Immature natural killer cell (primary cell): Measurements from ENCODE around the gene SGF29. TPM values are rescaled to one million over a fixed set of nuclear protein-coding genes. Genes with fewer than 3 reads are reported as not detected.
"Not testable (repeated sequence)": the region's sequence is repeated elsewhere in the genome, so short reads cannot be mapped to it uniquely, and the experiment has no call there.

Experiments
- DNase-seq, 3 donors: peaks; one replicate each; pipeline ENCODE4 v3.0.0; 2022; ENCODE audit warnings: mixed read lengths in 1 of 3
- H3K27ac Mint-ChIP-seq, 6 donors: one replicate each; pipeline ENCODE4 v1.8.0; 2020; ENCODE audit warnings: mixed read lengths in 6 of 6, mild to moderate bottlenecking in 5 of 6, inconsistent platforms in 4 of 6, moderate library complexity in 3 of 6
- H3K27me3 Mint-ChIP-seq, 3 donors: one replicate each; pipeline ENCODE4 v1.8.0; 2020 to 2021; ENCODE audit warnings: low read depth in 3 of 3, mild to moderate bottlenecking in 3 of 3, mixed read lengths in 3 of 3, moderate library complexity in 3 of 3, inconsistent platforms in 1 of 3
- H3K36me3 Mint-ChIP-seq, 3 donors: one replicate each; pipeline ENCODE4 v1.8.0; 2020; ENCODE audit warnings: mixed read lengths in 3 of 3, inconsistent platforms in 2 of 3, mild to moderate bottlenecking in 2 of 3
- H3K4me1 Mint-ChIP-seq, 2 donors: one replicate each; pipeline ENCODE4 v1.8.0; 2020; ENCODE audit warnings: inconsistent platforms in 2 of 2, mild to moderate bottlenecking in 2 of 2, mixed read lengths in 2 of 2, moderate library complexity in 1 of 2
- H3K4me3 Mint-ChIP-seq, 5 donors: one replicate each; pipeline ENCODE4 v1.8.0; 2020; ENCODE audit warnings: mild to moderate bottlenecking in 5 of 5, mixed read lengths in 5 of 5, inconsistent platforms in 3 of 5, moderate library complexity in 3 of 5
- H3K9me3 Mint-ChIP-seq, 6 donors: one replicate each; pipeline ENCODE4 v1.8.0; 2020; ENCODE audit warnings: mild to moderate bottlenecking in 6 of 6, mixed read lengths in 6 of 6, inconsistent platforms in 4 of 6, moderate library complexity in 3 of 6
- polyA plus RNA-seq, 3 donors: library from polyadenylated mRNA; unstranded; fragments of 300-500 nt; fragmentation: Illumina TruSeq; gene quantifications; one replicate each; pipeline ENCODE4 v1.2.3, GENCODE V29; 2021

SGF29 gene
- polyA plus RNA-seq, 3 donors from 2014 or later = 39.7 to 58.8 (median 40.8) TPM

DNA sequence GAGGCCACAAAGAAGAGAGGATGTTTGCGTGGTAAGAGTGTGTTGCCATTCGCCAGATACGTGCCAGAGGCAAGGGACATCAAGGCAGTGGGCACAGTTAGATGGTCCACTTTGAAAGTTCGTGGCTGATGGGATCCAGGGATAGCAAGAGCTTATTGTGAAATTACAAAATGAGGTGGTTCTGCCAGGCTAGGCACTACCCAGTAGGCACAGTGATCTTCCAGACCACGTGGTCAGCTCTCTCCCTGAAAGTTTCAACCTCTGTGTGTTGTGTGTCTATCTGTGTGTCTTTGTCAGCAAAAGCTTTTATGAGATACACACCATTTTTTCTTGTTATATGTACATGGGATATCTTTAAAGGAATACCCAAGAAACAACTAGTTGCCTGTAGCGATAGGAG is 9.5 kb downstream of the SGF29 start:
- no peak for DNase-seq
- Mint-ChIP-seq H3K9me3 (peaks cover 0 to 3% (median 1%) of the 10 kb centered on the region in 6 donors), H3K27ac (no peak overlapping the region), H3K36me3 (peaks cover 4 to 28% (median 18%) of the 10 kb centered on the region in 3 donors), H3K4me1 (peaks cover 12 to 16% of the 10 kb centered on the region in 2 donors), H3K27me3 (peaks cover 0 to 2% (median 0%) of the 10 kb centered on the region in 3 donors), H3K4me3 (no peak overlapping the region)

DNA sequence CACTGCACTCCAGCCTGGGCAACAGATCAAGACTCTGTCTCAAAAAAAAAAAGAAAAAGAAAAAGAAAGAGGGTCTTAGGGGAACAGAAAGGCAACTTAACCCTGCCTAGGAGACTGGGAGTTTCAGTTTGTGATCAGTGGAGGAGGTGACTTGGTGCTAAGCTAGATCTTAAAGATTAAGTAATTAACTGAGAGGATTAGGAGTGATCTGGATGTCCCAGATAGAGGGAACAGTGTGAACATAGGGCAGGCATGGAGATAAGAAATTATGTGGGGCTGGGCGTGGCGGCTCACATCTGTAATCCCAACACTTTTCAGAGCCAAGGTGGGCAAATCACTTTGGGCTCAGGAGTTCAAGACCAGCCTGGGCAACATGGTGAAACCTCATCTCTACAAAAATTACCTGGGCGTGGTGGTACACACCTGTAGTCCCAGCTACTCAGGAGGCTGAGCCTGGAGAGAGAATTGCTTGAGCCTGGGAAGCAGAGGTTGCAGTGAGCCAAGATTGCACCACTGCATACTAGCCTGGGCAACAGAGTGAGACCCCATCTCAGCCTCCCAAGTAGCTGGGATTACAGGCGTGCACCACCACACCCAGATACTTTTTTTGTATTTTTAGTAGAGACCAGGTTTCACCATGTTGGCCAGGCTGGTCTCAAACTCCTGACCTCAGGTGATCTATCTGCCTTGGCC is 12.7 kb downstream of the SGF29 start:
- H3K4me3 Mint-ChIP-seq, H3K9me3 Mint-ChIP-seq, H3K27me3 Mint-ChIP-seq, DNase-seq: not testable (repeated sequence)
- H3K4me1 Mint-ChIP-seq = peaks cover 14 to 22% of the 10 kb centered on the region in 2 donors
- H3K36me3 Mint-ChIP-seq = peaks cover 4 to 19% (median 11%) of the 10 kb centered on the region in 3 donors
- H3K27ac Mint-ChIP-seq = peak overlapping the region in 1 of 6 donors; percentile 15

DNA sequence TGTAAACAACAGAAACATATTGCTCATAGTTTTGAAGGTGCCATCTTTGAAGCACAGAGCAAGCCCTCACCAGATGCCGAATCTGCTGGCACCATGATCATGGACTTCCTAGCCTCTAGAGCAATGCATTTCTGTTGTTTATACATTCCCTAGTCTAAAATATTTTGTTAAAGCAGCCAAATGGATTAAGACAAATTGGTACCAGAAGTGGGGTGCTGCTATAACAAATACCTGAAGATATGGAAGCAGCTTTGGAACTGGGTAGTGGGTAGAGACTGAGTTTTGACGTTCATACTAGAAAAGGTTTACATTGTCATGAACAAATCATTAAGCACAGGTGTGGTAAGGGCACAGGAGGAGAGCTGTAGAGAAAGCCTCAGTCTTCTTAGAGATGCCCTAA is 13.6 kb downstream of the SGF29 start:
- Mint-ChIP-seq H3K27ac (peak overlapping the region in 2 of 6 donors; percentile 8 to 33), H3K4me1 (peaks cover 16 to 28% of the 10 kb centered on the region in 2 donors), H3K27me3 (peaks cover 0 to 2% (median 0%) of the 10 kb centered on the region in 3 donors), H3K9me3 (peaks cover 0 to 3% (median 1%) of the 10 kb centered on the region in 6 donors), H3K4me3 (no peak overlapping the region), H3K36me3 (peaks cover 4 to 19% (median 11%) of the 10 kb centered on the region in 3 donors)
- no peak for DNase-seq

DNA sequence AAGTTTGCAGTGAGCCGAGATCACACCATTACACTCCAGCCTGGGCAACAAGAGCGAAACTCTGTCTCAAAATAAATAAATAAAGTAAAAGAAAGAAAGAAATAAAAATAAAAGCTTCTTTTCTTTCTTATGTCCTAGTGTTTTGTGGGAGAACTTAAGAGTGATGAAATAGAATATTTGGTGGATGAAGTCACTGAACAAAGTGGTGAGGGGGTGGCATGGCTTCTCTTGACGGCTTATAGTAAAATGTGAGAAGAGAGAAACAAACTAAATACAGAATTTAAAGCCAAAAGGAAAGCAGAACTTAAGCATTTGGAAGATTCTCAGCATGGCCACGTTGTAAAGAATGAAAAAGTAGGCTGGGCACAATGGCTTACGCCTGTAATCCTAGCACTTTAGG is 15.3 kb downstream of the SGF29 start:
- peaks cover 0 to 3% (median 1%) of the 10 kb centered on the region in 6 donors for H3K9me3 Mint-ChIP-seq
- peaks cover 4 to 19% (median 11%) of the 10 kb centered on the region in 3 donors for H3K36me3 Mint-ChIP-seq
- no peak for DNase-seq
- peaks cover 0 to 2% (median 0%) of the 10 kb centered on the region in 3 donors for H3K27me3 Mint-ChIP-seq
- peaks cover 30 to 37% of the 10 kb centered on the region in 2 donors for H3K4me1 Mint-ChIP-seq
- peak overlapping the region in 1 of 6 donors; percentile 41 for H3K27ac Mint-ChIP-seq
- no peak overlapping the region for H3K4me3 Mint-ChIP-seq

DNA sequence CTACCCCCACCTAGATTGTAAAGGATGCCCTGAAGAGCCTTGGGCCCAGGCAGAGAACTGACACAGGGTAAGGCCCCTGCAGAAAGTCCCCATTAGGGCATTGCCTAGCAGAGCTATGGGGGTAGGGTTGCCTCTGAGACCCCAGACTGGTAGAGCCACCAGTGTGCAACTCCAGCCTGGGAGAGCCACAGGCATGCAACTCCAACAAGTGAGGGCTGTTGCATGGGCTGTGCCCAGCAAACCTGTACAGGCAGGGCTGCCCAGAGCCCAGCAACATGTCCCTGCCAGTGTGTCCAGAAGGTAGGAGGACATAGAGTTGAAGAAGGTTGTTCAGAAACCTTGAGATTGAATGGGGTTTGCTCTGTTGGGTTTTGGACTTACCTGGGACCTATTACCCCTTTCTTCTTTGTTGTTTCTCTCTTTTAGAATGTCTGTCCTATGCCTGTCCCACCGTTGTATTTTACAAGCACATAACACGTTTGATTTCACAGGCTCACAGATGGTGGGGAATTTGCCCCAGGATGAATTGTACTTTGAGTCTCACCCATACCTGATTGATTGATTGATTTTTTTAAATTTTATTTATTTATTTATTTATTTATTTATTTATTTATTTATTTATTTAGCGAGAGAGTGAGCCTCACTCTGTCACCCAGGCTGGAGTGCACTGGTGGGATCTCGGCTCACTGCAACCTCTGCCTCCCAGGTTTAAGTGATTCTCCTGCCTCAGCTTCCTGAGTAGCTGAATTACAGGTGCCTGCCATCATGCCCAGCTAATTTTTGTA is 16.4 kb downstream of the SGF29 start:
- peaks cover 37 to 48% of the 10 kb centered on the region in 2 donors for H3K4me1 Mint-ChIP-seq
- H3K27ac Mint-ChIP-seq = peak overlapping the region in 1 of 6 donors; percentile 30

DNA sequence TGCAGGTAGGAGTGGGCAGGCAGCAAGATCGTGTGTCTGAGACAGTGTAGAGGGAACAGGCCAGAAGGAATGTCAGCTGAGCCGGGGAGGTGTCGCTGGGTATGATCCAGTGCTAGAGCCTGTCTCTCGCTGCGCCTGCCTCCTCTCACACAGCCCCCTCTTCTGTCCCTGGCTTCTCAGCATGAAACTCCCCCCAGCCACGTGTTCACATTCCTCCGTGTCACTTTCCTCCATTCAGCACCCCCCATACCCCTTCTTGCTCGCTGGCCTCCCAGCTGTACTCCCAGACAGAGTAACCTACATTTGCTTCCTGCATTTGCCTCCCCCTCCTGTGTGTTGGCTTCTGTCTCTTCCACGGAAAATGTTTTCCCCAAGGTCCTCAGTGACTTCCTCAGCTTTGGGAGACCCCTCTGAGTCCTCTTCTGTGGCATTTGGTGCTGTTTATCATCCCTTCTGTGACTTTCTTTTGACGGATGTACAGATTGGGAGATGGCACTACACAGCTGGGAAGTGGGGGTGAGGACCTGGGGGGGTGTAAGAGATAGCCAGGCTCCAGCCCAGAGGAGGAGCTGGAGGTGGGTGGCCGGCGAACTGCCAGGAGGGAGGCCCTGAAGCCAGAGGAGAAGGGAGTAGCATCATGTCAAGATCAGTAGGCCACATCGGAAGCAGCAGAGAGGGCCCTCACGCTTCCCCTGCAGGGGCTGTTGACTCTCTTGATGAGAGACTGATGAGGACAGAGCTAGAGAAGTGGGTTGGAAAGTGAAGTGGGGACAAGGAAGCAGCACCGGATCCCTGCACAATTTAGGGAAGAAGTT is 19.2 kb downstream of the SGF29 start:
- Mint-ChIP-seq H3K27ac (peak overlapping the region in 5 of 6 donors; percentile 23 to 73 (median 69)), H3K27me3 (no peaks in the 10 kb centered on the region), H3K4me1 (peaks cover 36 to 41% of the 10 kb centered on the region in 2 donors), H3K9me3 (no peaks in the 10 kb centered on the region), H3K4me3 (no peak overlapping the region), H3K36me3 (peaks cover 0 to 5% (median 0%) of the 10 kb centered on the region in 3 donors)
- DNase-seq = no peak

More for the DNA sequence above, 16.4 kb downstream of the SGF29 start:
- peaks cover 4 to 18% (median 11%) of the 10 kb centered on the region in 3 donors for H3K36me3 Mint-ChIP-seq
- H3K4me3 Mint-ChIP-seq = no peak overlapping the region
- DNase-seq = no peak
- peaks cover 0 to 3% (median 1%) of the 10 kb centered on the region in 6 donors for H3K9me3 Mint-ChIP-seq
- H3K27me3 Mint-ChIP-seq = peaks cover 0 to 2% (median 0%) of the 10 kb centered on the region in 3 donors

DNA sequence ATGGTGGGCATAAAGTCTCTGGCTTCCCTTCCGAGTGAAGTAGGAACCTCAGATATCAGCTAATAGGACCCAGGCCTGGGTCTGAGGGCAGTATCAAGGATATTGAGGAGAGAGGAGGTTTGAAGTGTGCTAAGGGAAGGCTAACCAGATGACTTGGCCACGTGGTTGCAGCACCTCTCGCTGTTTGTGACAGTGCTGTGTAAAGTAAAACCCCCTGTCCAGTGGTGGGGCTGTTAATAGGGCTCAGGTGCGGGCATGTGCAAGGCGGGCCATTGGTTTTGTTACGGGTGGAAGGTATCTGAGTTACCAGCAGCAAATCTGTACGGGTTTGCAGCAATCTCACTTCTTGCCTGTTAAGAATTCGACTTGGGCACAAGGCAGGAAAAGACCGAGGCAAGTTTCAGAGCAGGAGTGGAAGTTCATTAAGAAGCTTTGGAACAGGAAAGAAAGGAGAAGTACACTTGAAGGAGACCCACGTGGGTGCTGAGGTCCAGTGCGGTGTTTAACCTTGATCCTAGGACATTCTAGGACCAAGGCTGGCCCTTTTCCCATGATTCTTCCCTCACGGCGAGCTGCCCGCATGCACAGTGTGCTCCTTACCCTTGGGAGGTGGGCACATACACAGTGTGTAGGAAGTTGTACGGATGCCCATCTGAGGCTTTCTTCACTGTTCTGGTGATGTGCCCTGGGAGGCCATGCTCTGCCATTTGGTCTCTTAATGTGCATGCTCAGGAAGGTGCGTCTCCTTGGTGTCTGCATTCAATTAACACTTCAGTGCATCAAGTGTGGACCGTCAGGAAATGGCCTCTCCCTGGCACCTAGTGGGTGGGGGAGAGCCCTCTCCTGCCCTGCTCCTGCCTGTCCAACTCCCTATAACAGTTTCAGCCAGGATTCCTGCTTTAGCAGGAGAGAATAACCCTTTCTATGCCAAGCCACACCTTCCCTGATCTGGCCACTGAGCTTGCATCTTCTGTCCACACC is 20.3 kb downstream of the SGF29 start:
- Mint-ChIP-seq H3K36me3 (peaks cover 0 to 5% (median 3%) of the 10 kb centered on the region in 3 donors), H3K9me3 (no peaks in the 10 kb centered on the region), H3K4me1 (peaks cover 37 to 46% of the 10 kb centered on the region in 2 donors), H3K4me3 (no peak overlapping the region), H3K27ac (peak overlapping the region in 5 of 6 donors; percentile 23 to 70 (median 69)), H3K27me3 (no peaks in the 10 kb centered on the region)
- DNase-seq = no peak

DNA sequence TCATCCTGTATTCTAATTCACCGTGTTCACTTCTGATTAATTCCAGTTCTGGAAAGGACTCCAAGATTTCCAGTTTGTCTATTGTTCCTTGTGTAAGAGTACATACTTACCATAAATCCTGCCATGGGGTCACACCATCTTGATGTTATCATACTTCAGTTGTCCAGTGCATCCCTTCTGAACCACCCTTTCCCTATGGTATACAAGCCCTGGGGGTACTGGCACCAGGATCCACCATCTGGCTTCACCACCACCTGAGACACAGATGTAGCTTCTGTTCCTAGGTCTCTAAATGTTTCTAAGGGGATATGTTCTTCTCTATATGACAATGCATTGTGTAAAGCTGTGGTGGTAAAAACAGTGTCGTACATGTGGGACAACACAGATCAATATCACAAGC is 21.2 kb downstream of the SGF29 start:
- Mint-ChIP-seq H3K4me1 (peaks cover 34 to 46% of the 10 kb centered on the region in 2 donors), H3K9me3 (no peaks in the 10 kb centered on the region), H3K27ac (peak overlapping the region in 1 of 6 donors; percentile 2), H3K4me3 (no peak overlapping the region), H3K27me3 (no peaks in the 10 kb centered on the region), H3K36me3 (peaks cover 0 to 5% (median 5%) of the 10 kb centered on the region in 3 donors)
- no peak for DNase-seq

DNA sequence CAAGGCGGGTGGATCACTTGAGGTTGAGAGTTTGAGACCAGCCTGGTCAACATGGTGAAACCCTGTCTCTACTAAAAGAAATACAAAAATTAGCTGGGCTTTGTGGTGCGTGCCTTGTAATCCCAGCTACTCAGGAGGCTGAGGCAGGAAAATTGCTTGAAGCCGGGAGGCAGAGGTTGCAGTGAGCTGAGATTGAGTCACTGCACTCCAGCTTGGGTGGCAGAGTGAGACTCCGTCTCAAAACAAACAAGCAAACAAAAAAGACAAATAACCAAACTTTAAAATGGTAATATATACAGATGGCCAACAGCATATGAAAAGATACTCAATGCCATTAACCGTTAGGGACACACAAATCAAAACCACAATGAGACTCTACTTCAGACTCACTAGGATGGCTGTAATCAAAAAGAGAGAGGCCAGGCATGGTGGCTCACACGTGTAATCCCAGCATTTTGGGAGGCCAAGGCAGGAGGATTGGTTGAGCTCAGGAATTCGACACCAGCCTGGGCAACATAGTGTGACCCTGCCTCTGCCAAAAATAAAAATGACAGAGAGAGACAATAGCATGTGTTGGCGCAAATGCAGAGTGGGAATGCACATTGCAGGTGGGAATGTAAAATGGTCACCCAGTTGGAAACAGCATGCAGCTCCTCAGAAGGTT is 21.9 kb downstream of the SGF29 start:
- Mint-ChIP-seq H3K9me3 (no peaks in the 10 kb centered on the region), H3K4me1 (peaks cover 34 to 46% of the 10 kb centered on the region in 2 donors), H3K27ac (no peak overlapping the region), H3K4me3 (no peak overlapping the region), H3K27me3 (no peaks in the 10 kb centered on the region), H3K36me3 (peaks cover 0 to 6% (median 5%) of the 10 kb centered on the region in 3 donors)
- no peak for DNase-seq

DNA sequence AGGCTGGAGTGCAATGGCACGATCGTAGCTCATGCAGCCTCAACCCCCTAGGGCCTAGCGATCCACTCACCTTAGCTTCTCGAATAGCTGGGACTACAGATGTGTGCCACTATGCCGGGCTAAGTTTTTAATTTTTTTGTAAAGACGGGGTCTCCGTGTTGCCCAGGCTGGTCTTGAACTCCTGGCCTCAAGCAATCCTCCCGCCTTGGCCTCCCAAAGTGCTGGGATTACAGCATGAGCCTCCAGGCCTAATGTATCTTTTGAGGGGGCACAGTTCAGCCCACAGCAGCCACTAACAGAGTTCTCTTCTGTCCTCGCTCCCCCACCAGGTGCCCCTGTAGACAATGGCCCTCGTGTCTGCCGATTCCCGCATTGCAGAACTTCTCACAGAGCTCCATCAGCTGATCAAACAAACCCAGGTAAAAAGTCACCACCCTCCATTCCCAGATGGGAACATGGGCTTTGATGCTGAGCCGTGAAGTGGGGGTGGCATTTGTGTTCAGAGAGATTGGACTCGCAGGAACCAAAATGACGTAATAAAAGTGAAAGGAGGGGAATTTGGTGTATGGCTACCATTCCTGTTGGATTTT is 27.1 kb downstream of the SGF29 start:
- Mint-ChIP-seq H3K27me3 (peaks cover 0 to 2% (median under 1%) of the 10 kb centered on the region in 3 donors), H3K4me3 (no peak overlapping the region), H3K36me3 (peaks cover 14 to 29% (median 15%) of the 10 kb centered on the region in 3 donors), H3K9me3 (no peaks in the 10 kb centered on the region), H3K4me1 (peaks cover 2 to 5% of the 10 kb centered on the region in 2 donors), H3K27ac (no peak overlapping the region)
- DNase-seq = no peak

DNA sequence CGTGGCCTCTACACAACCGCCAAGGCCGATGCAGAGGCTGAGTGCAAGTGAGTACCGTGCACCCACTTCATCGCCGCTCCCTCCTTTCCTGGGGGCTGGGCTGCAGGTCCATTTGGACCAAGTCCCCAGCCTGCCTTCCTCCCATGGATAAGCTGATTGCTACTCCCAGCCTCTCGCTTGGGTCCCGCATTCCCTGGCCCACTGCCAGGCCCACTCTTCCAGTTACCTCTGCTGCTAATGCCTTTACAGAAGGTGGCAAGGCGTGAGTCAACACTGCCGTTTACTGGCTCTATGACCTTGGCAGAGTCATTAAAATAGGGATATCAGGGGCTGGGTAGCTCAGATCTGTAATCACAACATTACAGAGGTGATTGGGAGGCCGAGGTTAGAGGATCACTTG is 32.0 kb downstream of the SGF29 start:
- H3K27me3 Mint-ChIP-seq = peaks cover 0 to 2% (median 2%) of the 10 kb centered on the region in 3 donors
- DNase-seq = no peak
- H3K4me1 Mint-ChIP-seq = no peaks in the 10 kb centered on the region
- H3K4me3 Mint-ChIP-seq = no peak overlapping the region
- no peaks in the 10 kb centered on the region for H3K9me3 Mint-ChIP-seq
- no peak overlapping the region for H3K27ac Mint-ChIP-seq
- peaks cover 10 to 43% (median 15%) of the 10 kb centered on the region in 3 donors for H3K36me3 Mint-ChIP-seq

DNA sequence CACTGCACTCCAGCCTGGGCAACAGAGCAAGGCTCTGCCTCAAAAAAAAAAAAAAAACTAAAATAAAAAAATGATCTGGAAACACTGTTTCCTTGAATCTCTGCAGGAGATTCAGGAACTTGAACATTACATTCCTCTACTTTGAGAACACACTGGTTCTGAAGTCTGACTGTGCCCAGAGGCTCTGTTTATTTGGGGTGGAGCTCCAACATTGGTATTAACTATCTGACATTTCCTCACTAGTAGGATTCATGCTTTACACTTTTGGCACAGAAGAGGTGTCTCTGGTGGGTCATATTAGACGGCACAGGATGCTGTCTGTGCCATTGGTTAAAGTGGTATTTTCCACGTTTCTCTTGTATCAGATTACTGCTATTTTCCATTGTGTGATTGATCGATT is 32.7 kb downstream of the SGF29 start:
- no peaks in the 10 kb centered on the region for H3K9me3 Mint-ChIP-seq
- no peaks in the 10 kb centered on the region for H3K4me1 Mint-ChIP-seq
- peaks cover 0 to 2% (median 2%) of the 10 kb centered on the region in 3 donors for H3K27me3 Mint-ChIP-seq
- peaks cover 10 to 43% (median 11%) of the 10 kb centered on the region in 3 donors for H3K36me3 Mint-ChIP-seq
- no peak overlapping the region for H3K4me3 Mint-ChIP-seq
- no peak overlapping the region for H3K27ac Mint-ChIP-seq
- DNase-seq = no peak
